Loucy (cell line): ENCODE data around the gene HLA-A.

Experiments used
- EZH2phosphoT487 ChIP-seq: fragments of 200-600 bp; IDR thresholded peaks from 2 replicates; pipeline ENCODE4 v1.6.1; 2018; ENCODE audit warnings: antibody characterized with exemption, mild to moderate bottlenecking, moderate library complexity, borderline replicate concordance
- TF ChIP-seq, protein P1 (sequence below): fragments of 200-600 bp; sonication (generic); conservative IDR thresholded peaks from 2 replicates; pipeline ENCODE4 v1.5.1; 2014; ENCODE audit warnings: mild to moderate bottlenecking, antibody characterized with exemption, low read length

DNA sequence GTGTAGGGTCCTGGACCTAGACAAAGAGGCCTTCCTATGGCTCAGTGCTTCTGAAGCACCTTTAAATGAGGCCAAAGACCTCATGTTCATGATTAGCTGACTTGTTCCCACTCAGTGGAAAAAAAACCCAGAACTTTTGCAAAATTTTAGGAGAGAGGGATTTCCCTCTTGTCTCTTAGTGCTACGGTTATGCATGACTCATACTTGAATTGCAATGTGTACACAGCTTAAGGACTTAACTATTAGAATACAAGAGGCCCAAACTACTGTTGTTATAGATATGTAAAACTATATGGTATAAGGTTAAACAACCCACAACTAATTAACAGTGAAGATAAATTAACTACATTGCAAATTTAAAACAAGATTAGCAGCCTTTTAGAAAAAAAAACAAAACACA is 32.3 kb upstream of the HLA-A start:
- no peak for TF ChIP-seq EZH2phosphoT487
- TF ChIP-seq, protein P1, sequence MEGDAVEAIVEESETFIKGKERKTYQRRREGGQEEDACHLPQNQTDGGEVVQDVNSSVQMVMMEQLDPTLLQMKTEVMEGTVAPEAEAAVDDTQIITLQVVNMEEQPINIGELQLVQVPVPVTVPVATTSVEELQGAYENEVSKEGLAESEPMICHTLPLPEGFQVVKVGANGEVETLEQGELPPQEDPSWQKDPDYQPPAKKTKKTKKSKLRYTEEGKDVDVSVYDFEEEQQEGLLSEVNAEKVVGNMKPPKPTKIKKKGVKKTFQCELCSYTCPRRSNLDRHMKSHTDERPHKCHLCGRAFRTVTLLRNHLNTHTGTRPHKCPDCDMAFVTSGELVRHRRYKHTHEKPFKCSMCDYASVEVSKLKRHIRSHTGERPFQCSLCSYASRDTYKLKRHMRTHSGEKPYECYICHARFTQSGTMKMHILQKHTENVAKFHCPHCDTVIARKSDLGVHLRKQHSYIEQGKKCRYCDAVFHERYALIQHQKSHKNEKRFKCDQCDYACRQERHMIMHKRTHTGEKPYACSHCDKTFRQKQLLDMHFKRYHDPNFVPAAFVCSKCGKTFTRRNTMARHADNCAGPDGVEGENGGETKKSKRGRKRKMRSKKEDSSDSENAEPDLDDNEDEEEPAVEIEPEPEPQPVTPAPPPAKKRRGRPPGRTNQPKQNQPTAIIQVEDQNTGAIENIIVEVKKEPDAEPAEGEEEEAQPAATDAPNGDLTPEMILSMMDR: no peak
